Common myeloid progenitor, CD34-positive (primary cell): Measurements from ENCODE around the gene TPP1.
A peak's percentile ranks its signal among the peaks of the same experiment; 100 is the strongest.

Experiments used
- CTCF ChIA-PET: fragments of 350-600 bp; sonication (Branson Sonifier 250); formaldehyde crosslinking; loops from one replicate; lab custom pipeline; 2021; ENCODE audit warnings: antibody characterized with exemption; lab: Charles Lee
- POLR2A ChIA-PET: fragments of 350-600 bp; sonication (Branson Sonifier 250); formaldehyde crosslinking; loops from one replicate; lab custom pipeline; 2021; ENCODE audit warnings: antibody characterized with exemption; lab: Charles Lee
- DNase-seq, 3 donors: peaks; one replicate each; pipeline versions ENCODE4 v3.0.0 to v3.0.0-alpha.2; 2013
- H3K27ac ChIP-seq, 2 experiments: 1 replicate in 1 of 2; 2 replicates in 1 of 2; pipeline ENCODE4 v1.7.0; 2013; ENCODE audit warnings: inconsistent platforms in 2 of 2, low read length in 2 of 2, mild to moderate bottlenecking in 2 of 2, low read depth in 1 of 2, moderate library complexity in 1 of 2; ENCODE audit not compliant: severe bottlenecking in 2 of 2, insufficient read depth in 1 of 2, poor library complexity in 1 of 2
- H3K27me3 ChIP-seq, 5 experiments: replicated peaks in 2 of 5; 1 replicate in 3 of 5; 2 replicates in 2 of 5; pipeline versions ENCODE4 v1.6.1 to v1.7.0; 2013; ENCODE audit warnings: low read length in 4 of 5, mild to moderate bottlenecking in 2 of 5, moderate library complexity in 2 of 5, inconsistent platforms in 1 of 5; ENCODE audit not compliant: insufficient read depth in 5 of 5, control insufficient read depth in 4 of 5
- H3K36me3 ChIP-seq, 4 experiments: 1 replicate in 2 of 4; 2 replicates in 2 of 4; pipeline versions ENCODE4 v1.6.1 to v1.7.0; 2013; ENCODE audit warnings: low read length in 3 of 4, control low read depth in 1 of 4, mild to moderate bottlenecking in 1 of 4; ENCODE audit not compliant: control insufficient read depth in 4 of 4, insufficient read depth in 4 of 4
- H3K4me1 ChIP-seq, 4 experiments: 1 replicate in 3 of 4; 2 replicates in 1 of 4; pipeline versions ENCODE4 v1.6.1 to v1.7.1; 2013; ENCODE audit warnings: low read length in 3 of 4, mild to moderate bottlenecking in 3 of 4, control low read depth in 1 of 4, inconsistent platforms in 1 of 4, moderate library complexity in 1 of 4; ENCODE audit not compliant: control insufficient read depth in 4 of 4, insufficient read depth in 4 of 4; ENCODE audit errors: control extremely low read depth in 1 of 4
- H3K4me3 ChIP-seq, 7 experiments: 1 replicate in 4 of 7; 2 replicates in 3 of 7; pipeline versions ENCODE4 v1.5.1 to v1.7.0; 2013; ENCODE audit warnings: mild to moderate bottlenecking in 7 of 7, low read length in 6 of 7, moderate library complexity in 6 of 7, inconsistent platforms in 2 of 7, low read depth in 2 of 7, control low read depth in 1 of 7; ENCODE audit not compliant: insufficient read depth in 4 of 7, control insufficient read depth in 1 of 7; ENCODE audit errors: extremely low read depth in 1 of 7
- H3K9me3 ChIP-seq, 5 experiments: 1 replicate in 4 of 5; 2 replicates in 1 of 5; pipeline versions ENCODE4 v1.6.1 to v1.7.1; 2013; ENCODE audit warnings: low read length in 4 of 5, mild to moderate bottlenecking in 2 of 5, inconsistent platforms in 1 of 5, low read depth in 1 of 5, moderate library complexity in 1 of 5; ENCODE audit not compliant: control insufficient read depth in 4 of 5, insufficient read depth in 2 of 5; ENCODE audit errors: control extremely low read depth in 1 of 5
- WGBS: methylation state at CpG from one replicate; pipeline ENCODE4 v1.1.5; 2013; ENCODE audit not compliant: insufficient coverage; 5-methylcytosine and 5-hydroxymethylcytosine counted together

Gene TPP1

GRCh38 chr11:6608726-6609501 is 10.3 kb downstream of the TPP1 start:
- H3K36me3 ChIP-seq, result peaks cover 5 to 40% (median 31%) of the 10 kb centered on the region in 4 experiments
- H3K4me3 ChIP-seq, result no peak overlapping the region
- H3K9me3 ChIP-seq, result no peaks in the 10 kb centered on the region
- ChIA-PET CTCF (interaction anchor here (2.2 to 3.2 kb wide), 2 partner anchors 9 to 75 kb away, joined by 7 to 24 read pairs; partner anchors contain the start of genes MRPL17 and TPP1), POLR2A (interaction anchor here (0.6 kb wide), 1 partner anchor 9 kb away, joined by 3 read pairs; no protein-coding TSS in a partner anchor)
- peaks cover 35 to 72% (median 68%) of the 10 kb centered on the region in 4 experiments for H3K4me1 ChIP-seq
- no peak for DNase-seq
- H3K27ac ChIP-seq, result peak overlapping the region; percentile 3 to 67
- 95% methylated on average over 10 of the region's 14 CpGs for WGBS
- H3K27me3 ChIP-seq, result no peaks in the 10 kb centered on the region

- Histone ChIP-seq H3K36me3 (peaks cover 5 to 36% (median 31%) of the 10 kb centered on the region in 4 experiments), H3K27ac (peak overlapping the region; percentile 3 to 67), H3K4me1 (peaks cover 30 to 69% (median 65%) of the 10 kb centered on the region in 4 experiments), H3K9me3 (no peaks in the 10 kb centered on the region), H3K27me3 (no peaks in the 10 kb centered on the region), H3K4me3 (peak overlapping the region in 2 of 7 experiments; percentile 11 to 61)
- no peak for DNase-seq
- POLR2A ChIA-PET, result interaction anchor here (1.3 kb wide), 1 partner anchor 11 kb away, joined by 6 read pairs; the partner anchor contains the start of gene TPP1
- CTCF ChIA-PET, result interaction anchor here (1.6 to 3.2 kb wide), 3 partner anchors 10 to 76 kb away, joined by 5 to 24 read pairs (median 7); partner anchors contain the start of genes MRPL17 and TPP1
- 96% methylated on average over 7 of the region's 9 CpGs for WGBS
Observed at GRCh38 chr11:6608011-6608410, 11.2 kb downstream of the TPP1 start.

GRCh38 chr11:6607190-6607795 is 11.9 kb downstream of the TPP1 start:
- Histone ChIP-seq H3K36me3 (peaks cover 5 to 36% (median 31%) of the 10 kb centered on the region in 4 experiments), H3K27me3 (no peaks in the 10 kb centered on the region), H3K4me3 (peak overlapping the region in 4 of 7 experiments; percentile 11 to 61 (median 33)), H3K27ac (peak overlapping the region; percentile 25 to 67), H3K9me3 (no peaks in the 10 kb centered on the region), H3K4me1 (peaks cover 33 to 69% (median 64%) of the 10 kb centered on the region in 4 experiments)
- CTCF ChIA-PET, result interaction anchor here (1.0 to 3.2 kb wide), 5 partner anchors 11 to 99 kb away, joined by 3 to 24 read pairs (median 6); partner anchors contain the start of genes MRPL17 and TPP1
- POLR2A ChIA-PET, result interaction anchor here (0.6 to 1.3 kb wide), 2 partner anchors 11 to 319 kb away, joined by 3 to 6 read pairs; partner anchors contain the start of genes TPP1 and ZNF215
- DNase-seq, result peak in 1 of 3 donors; percentile 69

GRCh38 chr11:6606471-6607189 is 12.6 kb downstream of the TPP1 start:
- CTCF ChIA-PET, result interaction anchor here (1.0 to 3.2 kb wide), 5 partner anchors 12 to 100 kb away, joined by 3 to 24 read pairs (median 6); partner anchors contain the start of genes MRPL17 and TPP1
- peak; percentile 43 to 88 (median 82) for DNase-seq
- POLR2A ChIA-PET, result interaction anchor here (0.6 to 1.3 kb wide), 2 partner anchors 12 to 319 kb away, joined by 3 to 6 read pairs; partner anchors contain the start of genes TPP1 and ZNF215
- H3K4me1 ChIP-seq, result peaks cover 34 to 75% (median 68%) of the 10 kb centered on the region in 4 experiments
- WGBS, result 7% methylated on average over 6 of the region's 11 CpGs
- peaks cover 5 to 37% (median 35%) of the 10 kb centered on the region in 4 experiments for H3K36me3 ChIP-seq
- no peaks in the 10 kb centered on the region for H3K9me3 ChIP-seq
- H3K27me3 ChIP-seq, result no peaks in the 10 kb centered on the region
- H3K4me3 ChIP-seq, result peak overlapping the region in 4 of 7 experiments; percentile 18 to 61 (median 44)
- H3K27ac ChIP-seq, result peak overlapping the region; percentile 25 to 67

- no peak for DNase-seq
- Histone ChIP-seq H3K9me3 (no peaks in the 10 kb centered on the region), H3K4me1 (peaks cover 34 to 70% (median 60%) of the 10 kb centered on the region in 4 experiments), H3K36me3 (peaks cover 13 to 43% (median 38%) of the 10 kb centered on the region in 4 experiments), H3K4me3 (peak overlapping the region in 6 of 7 experiments; percentile 86 to 97 (median 88)), H3K27ac (peak overlapping the region in 1 of 2 experiments; percentile 87), H3K27me3 (no peaks in the 10 kb centered on the region)
- 34% methylated on average over 3 of the region's 3 CpGs for WGBS
- ChIA-PET POLR2A (interaction anchor here (2.0 kb wide), 1 partner anchor 14 kb away, joined by 8 read pairs; no protein-coding TSS in a partner anchor), CTCF (interaction anchor here (1.1 to 2.0 kb wide), 12 partner anchors 11 to 100 kb away, joined by 3 to 12 read pairs (median 4); partner anchors contain the start of genes MRPL17 and TPP1)
Observed at GRCh38 chr11:6604790-6605189, 14.4 kb downstream of the TPP1 start.

GRCh38 chr11:6604081-6604626 is 15.1 kb downstream of the TPP1 start:
- WGBS, result 0% methylated on average over 18 of the region's 20 CpGs
- Histone ChIP-seq H3K27me3 (no peaks in the 10 kb centered on the region), H3K4me1 (peaks cover 34 to 70% (median 60%) of the 10 kb centered on the region in 4 experiments), H3K27ac (peak overlapping the region; percentile 82 to 87), H3K4me3 (peak overlapping the region; percentile 61 to 97 (median 86)), H3K9me3 (no peaks in the 10 kb centered on the region), H3K36me3 (peaks cover 18 to 43% (median 38%) of the 10 kb centered on the region in 4 experiments)
- ChIA-PET CTCF (interaction anchor here (1.0 to 2.2 kb wide), 13 partner anchors 9 to 99 kb away, joined by 3 to 12 read pairs (median 3); partner anchors contain the start of genes MRPL17 and TPP1), POLR2A (interaction anchor here (0.9 to 2.0 kb wide), 2 partner anchors 14 to 19 kb away, joined by 3 to 8 read pairs; no protein-coding TSS in a partner anchor)
- DNase-seq, result peak; percentile 56 to 81 (median 73)
